Measurements from ENCODE around the gene ASZ1.

Gene ASZ1

GRCh38 chr7:117448655-117449054, 21.4 kb upstream of the ASZ1 start:
- WGBS, result 64% methylated on average over 2 of the region's 2 CpGs

GRCh38 chr7:117446220-117446815, 19.0 kb upstream of the ASZ1 start:
- Histone ChIP-seq H2AFZ (ENCODE audit: low read depth, low read length) (no peak overlapping the region), H3K36me3 (ENCODE audit: control insufficient read depth in 1 of 2, insufficient read depth in 2 of 2, low read depth in 1 of 2, low read length in 2 of 2) (no peaks in the 10 kb centered on the region), H2BK12ac (ENCODE audit: low read length in 2 of 2) (no peak overlapping the region), H3K27ac (ENCODE audit: low read length, poor library complexity, severe bottlenecking) (no peak overlapping the region), H3K4ac (ENCODE audit: low read depth in 1 of 2, low read length in 2 of 2) (no peak overlapping the region), H3K79me1 (replicated peaks; ENCODE audit: low read length, poor library complexity, severe bottlenecking) (no peaks in the 10 kb centered on the region), H4K8ac (ENCODE audit: low read length) (no peak overlapping the region), H3K4me1 (ENCODE audit: control insufficient read depth, insufficient read depth, low read depth, low read length) (no peaks in the 10 kb centered on the region), H4K91ac (ENCODE audit: low read length) (no peak overlapping the region), H3K4me2 (ENCODE audit: low read length, poor library complexity, severe bottlenecking) (no peak overlapping the region), H2AK5ac (ENCODE audit: low read length, severe bottlenecking) (no peak overlapping the region), H3K27me3 (ENCODE audit: control insufficient read depth in 1 of 2, insufficient read depth in 1 of 2, low read length in 2 of 2) (no peaks in the 10 kb centered on the region), H2BK5ac (ENCODE audit: low read depth, low read length, poor library complexity, severe bottlenecking) (no peak overlapping the region), H3K14ac (ENCODE audit: low read length in 2 of 2) (no peak overlapping the region), H3K23ac (ENCODE audit: low read length in 2 of 2) (no peak overlapping the region), H3K9me3 (ENCODE audit: control insufficient read depth, low read length) (peaks cover 10% of the 10 kb centered on the region), H3K18ac (ENCODE audit: low read depth in 1 of 2, low read length in 2 of 2) (no peak overlapping the region), H3K4me3 (ENCODE audit: insufficient read depth in 1 of 2, low read depth in 1 of 2, low read length in 2 of 2) (no peak overlapping the region), H2BK120ac (ENCODE audit: low read depth, low read length) (no peak overlapping the region), H2BK15ac (ENCODE audit: low read depth, poor library complexity, severe bottlenecking) (no peak overlapping the region), H3K9ac (ENCODE audit: low read length) (no peak overlapping the region)
- no CpG with 5 or more reads among the region's 4 CpGs for WGBS
- no peak for DNase-seq

More at GRCh38 chr7:117448655-117449054, 21.4 kb upstream of the ASZ1 start:
- H3K23ac ChIP-seq (ENCODE audit: low read length in 2 of 2), result no peak overlapping the region
- no peak overlapping the region for H2AFZ ChIP-seq (ENCODE audit: low read depth, low read length)
- no peak overlapping the region for H3K4ac ChIP-seq (ENCODE audit: low read depth in 1 of 2, low read length in 2 of 2)
- no peaks in the 10 kb centered on the region for H3K79me1 ChIP-seq (replicated peaks; ENCODE audit: low read length, poor library complexity, severe bottlenecking)
- H3K4me1 ChIP-seq (ENCODE audit: control insufficient read depth, insufficient read depth, low read depth, low read length), result no peaks in the 10 kb centered on the region
- no peak overlapping the region for H4K91ac ChIP-seq (ENCODE audit: low read length)
- DNase-seq, result no peak
- no peak overlapping the region for H2BK120ac ChIP-seq (ENCODE audit: low read depth, low read length)
- no peak overlapping the region for H3K14ac ChIP-seq (ENCODE audit: low read length in 2 of 2)
- no peak overlapping the region for H4K8ac ChIP-seq (ENCODE audit: low read length)
- H3K27ac ChIP-seq (ENCODE audit: low read length, poor library complexity, severe bottlenecking), result no peak overlapping the region
- no peak overlapping the region for H3K4me2 ChIP-seq (ENCODE audit: low read length, poor library complexity, severe bottlenecking)
- no peak overlapping the region for H3K18ac ChIP-seq (ENCODE audit: low read depth in 1 of 2, low read length in 2 of 2)
- H2BK5ac ChIP-seq (ENCODE audit: low read depth, low read length, poor library complexity, severe bottlenecking), result no peak overlapping the region
- H3K27me3 ChIP-seq (ENCODE audit: control insufficient read depth in 1 of 2, insufficient read depth in 1 of 2, low read length in 2 of 2), result no peaks in the 10 kb centered on the region
- no peak overlapping the region for H3K4me3 ChIP-seq (ENCODE audit: insufficient read depth in 1 of 2, low read depth in 1 of 2, low read length in 2 of 2)
- H2BK15ac ChIP-seq (ENCODE audit: low read depth, poor library complexity, severe bottlenecking), result no peak overlapping the region
- H2BK12ac ChIP-seq (ENCODE audit: low read length in 2 of 2), result no peak overlapping the region
- no peaks in the 10 kb centered on the region for H3K36me3 ChIP-seq (ENCODE audit: control insufficient read depth in 1 of 2, insufficient read depth in 2 of 2, low read depth in 1 of 2, low read length in 2 of 2)
- peaks cover 10% of the 10 kb centered on the region for H3K9me3 ChIP-seq (ENCODE audit: control insufficient read depth, low read length)
- no peak overlapping the region for H2AK5ac ChIP-seq (ENCODE audit: low read length, severe bottlenecking)
- no peak overlapping the region for H3K9ac ChIP-seq (ENCODE audit: low read length)

- Histone ChIP-seq H3K27me3 (ENCODE audit: control insufficient read depth in 1 of 2, insufficient read depth in 1 of 2, low read length in 2 of 2) (no peaks in the 10 kb centered on the region), H2BK12ac (ENCODE audit: low read length in 2 of 2) (no peak overlapping the region), H4K8ac (ENCODE audit: low read length) (no peak overlapping the region), H3K4me1 (ENCODE audit: control insufficient read depth, insufficient read depth, low read depth, low read length) (no peaks in the 10 kb centered on the region), H4K91ac (ENCODE audit: low read length) (no peak overlapping the region), H3K9me3 (ENCODE audit: control insufficient read depth, low read length) (peaks cover 6% of the 10 kb centered on the region), H2BK15ac (ENCODE audit: low read depth, poor library complexity, severe bottlenecking) (no peak overlapping the region), H3K9ac (ENCODE audit: low read length) (no peak overlapping the region), H3K79me1 (replicated peaks; ENCODE audit: low read length, poor library complexity, severe bottlenecking) (no peaks in the 10 kb centered on the region), H2AK5ac (ENCODE audit: low read length, severe bottlenecking) (no peak overlapping the region), H2BK120ac (ENCODE audit: low read depth, low read length) (no peak overlapping the region), H3K14ac (ENCODE audit: low read length in 2 of 2) (no peak overlapping the region), H3K4me2 (ENCODE audit: low read length, poor library complexity, severe bottlenecking) (no peak overlapping the region), H3K23ac (ENCODE audit: low read length in 2 of 2) (no peak overlapping the region), H3K27ac (ENCODE audit: low read length, poor library complexity, severe bottlenecking) (no peak overlapping the region), H3K18ac (ENCODE audit: low read depth in 1 of 2, low read length in 2 of 2) (no peak overlapping the region), H2BK5ac (ENCODE audit: low read depth, low read length, poor library complexity, severe bottlenecking) (no peak overlapping the region), H2AFZ (ENCODE audit: low read depth, low read length) (no peak overlapping the region), H3K4ac (ENCODE audit: low read depth in 1 of 2, low read length in 2 of 2) (no peak overlapping the region), H3K4me3 (ENCODE audit: insufficient read depth in 1 of 2, low read depth in 1 of 2, low read length in 2 of 2) (no peak overlapping the region), H3K36me3 (ENCODE audit: control insufficient read depth in 1 of 2, insufficient read depth in 2 of 2, low read depth in 1 of 2, low read length in 2 of 2) (no peaks in the 10 kb centered on the region)
- WGBS, result 85% methylated on average over 1 of the region's 1 CpG
- peak; percentile 67 for DNase-seq
Measured at GRCh38 chr7:117445206-117445605, 17.9 kb upstream of the ASZ1 start.

- H3K79me1 ChIP-seq (replicated peaks; ENCODE audit: low read length, poor library complexity, severe bottlenecking), result no peaks in the 10 kb centered on the region
- no peak overlapping the region for H3K27ac ChIP-seq (ENCODE audit: low read length, poor library complexity, severe bottlenecking)
- no peaks in the 10 kb centered on the region for H3K4me1 ChIP-seq (ENCODE audit: control insufficient read depth, insufficient read depth, low read depth, low read length)
- no peak overlapping the region for H4K91ac ChIP-seq (ENCODE audit: low read length)
- no peak overlapping the region for H4K8ac ChIP-seq (ENCODE audit: low read length)
- DNase-seq, result no peak
- no peak overlapping the region for H3K4ac ChIP-seq (ENCODE audit: low read depth in 1 of 2, low read length in 2 of 2)
- H3K18ac ChIP-seq (ENCODE audit: low read depth in 1 of 2, low read length in 2 of 2), result no peak overlapping the region
- no peak overlapping the region for H2AFZ ChIP-seq (ENCODE audit: low read depth, low read length)
- WGBS, result 85% methylated on average over 1 of the region's 1 CpG
- H3K27me3 ChIP-seq (ENCODE audit: control insufficient read depth in 1 of 2, insufficient read depth in 1 of 2, low read length in 2 of 2), result no peaks in the 10 kb centered on the region
- no peak overlapping the region for H2BK15ac ChIP-seq (ENCODE audit: low read depth, poor library complexity, severe bottlenecking)
- no peak overlapping the region for H3K14ac ChIP-seq (ENCODE audit: low read length in 2 of 2)
- no peak overlapping the region for H3K4me3 ChIP-seq (ENCODE audit: insufficient read depth in 1 of 2, low read depth in 1 of 2, low read length in 2 of 2)
- H2BK5ac ChIP-seq (ENCODE audit: low read depth, low read length, poor library complexity, severe bottlenecking), result no peak overlapping the region
- no peak overlapping the region for H3K9ac ChIP-seq (ENCODE audit: low read length)
- H3K9me3 ChIP-seq (ENCODE audit: control insufficient read depth, low read length), result peaks cover 3% of the 10 kb centered on the region
- no peak overlapping the region for H2AK5ac ChIP-seq (ENCODE audit: low read length, severe bottlenecking)
- no peak overlapping the region for H2BK12ac ChIP-seq (ENCODE audit: low read length in 2 of 2)
- H3K4me2 ChIP-seq (ENCODE audit: low read length, poor library complexity, severe bottlenecking), result no peak overlapping the region
- H2BK120ac ChIP-seq (ENCODE audit: low read depth, low read length), result no peak overlapping the region
- no peak overlapping the region for H3K23ac ChIP-seq (ENCODE audit: low read length in 2 of 2)
- H3K36me3 ChIP-seq (ENCODE audit: control insufficient read depth in 1 of 2, insufficient read depth in 2 of 2, low read depth in 1 of 2, low read length in 2 of 2), result no peaks in the 10 kb centered on the region
Measured at GRCh38 chr7:117444646-117445045, 17.4 kb upstream of the ASZ1 start.

Data from mesenchymal stem cell (in vitro differentiated cells and primary cell).